Natural killer cell (primary cell): ENCODE data around the gene RANBP17. TPM values are rescaled to one million over a fixed set of nuclear protein-coding genes. Genes with fewer than 3 reads are reported as not detected.

Experiments used
- ATAC-seq, 3 donors: fragments of 150-1000 bp in 2 of 3; fragments of 200-7000 bp in 1 of 3; cut with Tn5 transposase; 1 replicate in 1 of 3; 2 replicates in 2 of 3; pipeline ENCODE4 v1.10.0; 2021; ENCODE audit warnings: mild to moderate bottlenecking in 2 of 3, moderate library complexity in 2 of 3
- DNase-seq, 2 donors: peaks; one replicate each; pipeline versions ENCODE4 v3.0.0 to v3.0.0-alpha.2; 2013 to 2021; ENCODE audit warnings: mixed read lengths in 1 of 2
- H3K27ac ChIP-seq: one replicate; pipeline ENCODE4 v1.5.1; 2013; ENCODE audit warnings: mild to moderate bottlenecking, low read length
- H3K27me3 ChIP-seq: one replicate; pipeline ENCODE4 v1.6.1; 2013; ENCODE audit warnings: low read length; ENCODE audit not compliant: control insufficient read depth, insufficient read depth
- H3K36me3 ChIP-seq: one replicate; pipeline ENCODE4 v1.6.1; 2013; ENCODE audit warnings: low read length; ENCODE audit not compliant: control insufficient read depth, insufficient read depth
- H3K4me1 ChIP-seq: one replicate; pipeline ENCODE4 v1.6.1; 2013; ENCODE audit warnings: low read length; ENCODE audit not compliant: control insufficient read depth, insufficient read depth
- H3K4me3 ChIP-seq: one replicate; pipeline ENCODE4 v1.5.1; 2013; ENCODE audit warnings: low read length
- H3K9me3 ChIP-seq: one replicate; pipeline ENCODE4 v1.6.1; 2013; ENCODE audit warnings: low read length; ENCODE audit not compliant: control insufficient read depth, insufficient read depth
- H3K27ac Mint-ChIP-seq, 2 donors: one replicate each; pipeline ENCODE4 v1.8.0; 2022; ENCODE audit warnings: mild to moderate bottlenecking in 2 of 2, mixed read lengths in 2 of 2, moderate library complexity in 1 of 2
- H3K27me3 Mint-ChIP-seq, 2 donors: one replicate each; pipeline ENCODE4 v1.8.0; 2022; ENCODE audit warnings: low read depth in 2 of 2, mixed read lengths in 2 of 2
- H3K36me3 Mint-ChIP-seq: one replicate; pipeline ENCODE4 v1.8.0; 2022; ENCODE audit warnings: mixed read lengths
- H3K4me1 Mint-ChIP-seq, 2 donors: one replicate each; pipeline ENCODE4 v1.8.0; 2022; ENCODE audit warnings: mixed read lengths in 2 of 2
- H3K4me3 Mint-ChIP-seq: one replicate; pipeline ENCODE4 v1.8.0; 2022; ENCODE audit warnings: mild to moderate bottlenecking, moderate library complexity, mixed read lengths
- H3K9me3 Mint-ChIP-seq, 2 donors: one replicate each; pipeline ENCODE4 v1.8.0; 2022; ENCODE audit warnings: mixed read lengths in 2 of 2
- WGBS: methylation state at CpG from one replicate; pipeline ENCODE4 v1.1.7; 2013; ENCODE audit warnings: missing lambda C conversion rate; ENCODE audit not compliant: insufficient coverage; 5-methylcytosine and 5-hydroxymethylcytosine counted together
- intact Hi-C: fragments of 100-400 bp; cut with micrococcal nuclease; formaldehyde crosslinking; loops from one replicate; pipeline ENCODE4 v1.14.2; 2022
- total RNA-seq, 4 donors: library from RNA; stranded (reverse); fragments of 120-200 nt in 1 of 4; gene quantifications; one replicate each; pipeline versions ENCODE4 v1.2.3 to v1.2.4, GENCODE V29; 2013 to 2022
- TF ChIP-seq, protein P1 (sequence below): fragments of 200-600 bp; IDR thresholded peaks from one replicate; pipeline ENCODE4 v1.8.0; 2022; ENCODE audit warnings: antibody characterized with exemption

The RANBP17 gene
- total RNA-seq, 3 donors from 2014 or later (not counting 1 experiment from before 2014, with no cell fraction given), result 11.2 to 15.0 (median 12.6) TPM

DNA sequence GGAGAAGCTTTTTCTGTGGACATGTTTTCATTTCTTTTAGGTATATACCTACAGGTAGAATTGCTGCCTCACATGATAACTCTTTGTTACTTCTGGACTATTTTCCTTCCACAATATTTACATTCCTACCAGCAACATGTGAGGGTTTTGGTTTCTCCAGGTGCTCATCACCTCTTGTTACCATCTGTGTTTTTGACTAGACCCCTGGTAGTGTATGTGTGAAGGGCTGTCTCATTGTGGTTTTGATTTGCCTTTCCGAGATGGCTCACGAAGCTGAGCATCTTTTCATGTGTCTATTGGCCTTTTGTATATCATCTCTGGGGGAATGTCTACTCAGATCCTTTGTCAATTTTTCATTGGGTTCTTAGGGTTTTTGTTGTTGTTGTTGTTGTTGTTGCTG, 17.2 kb upstream of the RANBP17 start:
- ATAC-seq, result no peak
- intact Hi-C loops, result no loop called here
- Mint-ChIP-seq H3K9me3 (peaks cover 0 to 3% of the 10 kb centered on the region in 2 donors), H3K4me1 (no peaks in the 10 kb centered on the region), H3K36me3 (no peaks in the 10 kb centered on the region), H3K4me3 (no peak overlapping the region), H3K27me3 (peaks cover 10 to 33% of the 10 kb centered on the region in 2 donors), H3K27ac (no peak overlapping the region)
- Histone ChIP-seq H3K27me3 (no peaks in the 10 kb centered on the region), H3K27ac (no peak overlapping the region), H3K9me3 (no peaks in the 10 kb centered on the region), H3K4me1 (no peaks in the 10 kb centered on the region), H3K36me3 (no peaks in the 10 kb centered on the region), H3K4me3 (no peak overlapping the region)
- TF ChIP-seq, protein P1, sequence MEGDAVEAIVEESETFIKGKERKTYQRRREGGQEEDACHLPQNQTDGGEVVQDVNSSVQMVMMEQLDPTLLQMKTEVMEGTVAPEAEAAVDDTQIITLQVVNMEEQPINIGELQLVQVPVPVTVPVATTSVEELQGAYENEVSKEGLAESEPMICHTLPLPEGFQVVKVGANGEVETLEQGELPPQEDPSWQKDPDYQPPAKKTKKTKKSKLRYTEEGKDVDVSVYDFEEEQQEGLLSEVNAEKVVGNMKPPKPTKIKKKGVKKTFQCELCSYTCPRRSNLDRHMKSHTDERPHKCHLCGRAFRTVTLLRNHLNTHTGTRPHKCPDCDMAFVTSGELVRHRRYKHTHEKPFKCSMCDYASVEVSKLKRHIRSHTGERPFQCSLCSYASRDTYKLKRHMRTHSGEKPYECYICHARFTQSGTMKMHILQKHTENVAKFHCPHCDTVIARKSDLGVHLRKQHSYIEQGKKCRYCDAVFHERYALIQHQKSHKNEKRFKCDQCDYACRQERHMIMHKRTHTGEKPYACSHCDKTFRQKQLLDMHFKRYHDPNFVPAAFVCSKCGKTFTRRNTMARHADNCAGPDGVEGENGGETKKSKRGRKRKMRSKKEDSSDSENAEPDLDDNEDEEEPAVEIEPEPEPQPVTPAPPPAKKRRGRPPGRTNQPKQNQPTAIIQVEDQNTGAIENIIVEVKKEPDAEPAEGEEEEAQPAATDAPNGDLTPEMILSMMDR, result no peak
- no peak for DNase-seq
- WGBS, result 82% methylated on average over 2 of the region's 2 CpGs

DNA sequence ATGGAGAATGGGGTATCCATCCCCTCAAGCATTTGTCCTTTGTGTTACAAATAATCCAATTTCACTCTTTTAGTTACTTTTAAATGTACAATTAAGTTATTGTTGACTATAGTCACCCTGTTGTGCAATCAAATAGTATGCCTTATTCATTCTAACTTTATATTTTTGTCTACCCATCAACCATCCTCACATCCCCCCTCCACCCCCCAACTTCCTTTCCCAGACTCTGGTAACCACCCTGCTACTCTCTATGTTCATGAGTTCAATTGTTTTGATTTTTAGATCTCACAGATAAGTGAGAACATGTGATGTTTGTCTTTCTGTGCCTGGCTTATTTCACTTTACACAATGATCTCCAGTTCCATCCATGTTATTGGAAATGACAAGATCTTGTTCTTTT, 15.4 kb upstream of the RANBP17 start:
- DNase-seq, result no peak
- peaks cover 0 to 3% of the 10 kb centered on the region in 2 donors for H3K9me3 Mint-ChIP-seq
- no peak overlapping the region for H3K27ac Mint-ChIP-seq

DNA sequence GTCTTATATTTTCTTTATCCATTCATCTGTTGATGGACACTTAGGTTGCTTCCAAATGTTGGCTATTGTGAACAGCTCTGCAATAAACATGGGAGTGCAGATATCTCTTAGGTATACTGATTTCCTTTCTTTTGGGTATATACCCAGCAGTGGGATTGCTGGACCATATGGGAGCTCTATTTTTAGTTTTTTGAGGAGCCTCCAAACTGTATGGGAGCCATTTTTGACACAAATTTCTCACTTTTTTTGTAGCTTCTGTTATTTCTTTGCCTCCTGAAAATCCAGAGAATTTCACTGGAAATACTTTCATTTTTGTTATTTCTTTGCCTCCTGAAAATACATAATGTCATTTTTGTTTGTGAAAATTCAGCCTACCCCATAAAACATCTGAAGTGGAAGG, 15.0 kb upstream of the RANBP17 start:
- no peaks in the 10 kb centered on the region for H3K4me1 ChIP-seq
- H3K27me3 ChIP-seq, result no peaks in the 10 kb centered on the region
- H3K36me3 ChIP-seq, result no peaks in the 10 kb centered on the region
- Mint-ChIP-seq H3K27me3 (peaks cover 16 to 30% of the 10 kb centered on the region in 2 donors), H3K9me3 (peaks cover 0 to 3% of the 10 kb centered on the region in 2 donors), H3K27ac (no peak overlapping the region), H3K4me3 (no peak overlapping the region), H3K4me1 (no peaks in the 10 kb centered on the region), H3K36me3 (no peaks in the 10 kb centered on the region)
- TF ChIP-seq, protein P1, result no peak
- ATAC-seq (no peak), DNase-seq (no peak)
- intact Hi-C loops, result no loop called here
- H3K9me3 ChIP-seq, result no peaks in the 10 kb centered on the region
- no peak overlapping the region for H3K4me3 ChIP-seq
- no peak overlapping the region for H3K27ac ChIP-seq

More for the DNA sequence above, 15.4 kb upstream of the RANBP17 start:
- peaks cover 14 to 25% of the 10 kb centered on the region in 2 donors for H3K27me3 Mint-ChIP-seq
- H3K36me3 Mint-ChIP-seq, result no peaks in the 10 kb centered on the region
- TF ChIP-seq, protein P1, result no peak
- intact Hi-C loops, result no loop called here
- Histone ChIP-seq H3K4me3 (no peak overlapping the region), H3K27ac (no peak overlapping the region), H3K36me3 (no peaks in the 10 kb centered on the region), H3K27me3 (no peaks in the 10 kb centered on the region), H3K9me3 (no peaks in the 10 kb centered on the region), H3K4me1 (no peaks in the 10 kb centered on the region)
- no peaks in the 10 kb centered on the region for H3K4me1 Mint-ChIP-seq
- H3K4me3 Mint-ChIP-seq, result no peak overlapping the region
- no peak for ATAC-seq

DNA sequence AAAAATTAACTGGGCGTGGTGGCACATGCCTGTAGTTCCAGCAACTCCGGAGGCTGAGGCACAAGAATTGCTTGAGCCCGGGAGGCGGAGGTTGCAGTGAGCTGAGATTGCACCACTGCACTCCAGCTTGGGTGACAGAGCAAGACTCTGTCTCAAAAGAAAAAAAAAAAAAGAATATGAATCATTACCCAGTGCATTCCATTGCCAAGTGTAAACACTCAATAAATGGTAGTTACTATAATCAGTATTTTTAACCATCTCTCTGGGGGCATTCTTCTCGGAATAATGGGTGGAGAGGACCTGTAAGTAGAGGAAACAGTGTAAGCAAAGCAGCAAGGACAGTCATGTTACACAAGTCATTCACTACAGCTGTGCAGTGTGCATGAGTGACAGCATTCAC, 13.8 kb upstream of the RANBP17 start:
- Histone ChIP-seq H3K27me3 (no peaks in the 10 kb centered on the region), H3K4me3 (no peak overlapping the region), H3K36me3 (no peaks in the 10 kb centered on the region), H3K9me3 (no peaks in the 10 kb centered on the region), H3K27ac (no peak overlapping the region), H3K4me1 (no peaks in the 10 kb centered on the region)
- no peak overlapping the region for H3K27ac Mint-ChIP-seq
- no peaks in the 10 kb centered on the region for H3K36me3 Mint-ChIP-seq
- WGBS, result 94% methylated on average over 5 of the region's 5 CpGs
- intact Hi-C loops, result no loop called here
- H3K4me3 Mint-ChIP-seq, result no peak overlapping the region
- peaks cover 0 to 3% of the 10 kb centered on the region in 2 donors for H3K9me3 Mint-ChIP-seq
- no peak for DNase-seq
- TF ChIP-seq, protein P1, result no peak
- no peaks in the 10 kb centered on the region for H3K4me1 Mint-ChIP-seq
- no peak for ATAC-seq
- H3K27me3 Mint-ChIP-seq, result peaks cover 20 to 35% of the 10 kb centered on the region in 2 donors
